WTC11 (cell line): ENCODE data around the gene IGFL4. TPM values are rescaled to one million over a fixed set of nuclear protein-coding genes. Genes with fewer than 3 reads are reported as not detected.

Experiments used
- ATAC-seq: fragments of 200-7000 bp; cut with Tn5 transposase; 2 replicates; pipeline ENCODE4 v1.10.0; 2021; ENCODE audit warnings: mild to moderate bottlenecking, moderate library complexity
- CTCF ChIA-PET: fragments of 300-600 bp; sonication (Branson Sonifier 250); formaldehyde crosslinking; loops from one replicate; lab custom pipeline; 2021; ENCODE audit warnings: antibody characterized with exemption; lab: Charles Lee
- POLR2A ChIA-PET: fragments of 350-600 bp; sonication (Branson Sonifier 250); formaldehyde crosslinking; loops from one replicate; lab custom pipeline; 2021; ENCODE audit warnings: antibody characterized with exemption; lab: Charles Lee
- DNase-seq: peaks from one replicate; pipeline ENCODE4 v3.0.0; 2021; ENCODE audit warnings: low spot score
- H3K27ac Mint-ChIP-seq: 2 replicates; pipeline ENCODE4 v1.8.0; 2021; ENCODE audit warnings: mixed read lengths
- H3K27me3 Mint-ChIP-seq: 2 replicates; pipeline ENCODE4 v1.8.0; 2021; ENCODE audit warnings: low read depth, mild to moderate bottlenecking, moderate library complexity, mixed read lengths
- H3K36me3 Mint-ChIP-seq: 2 replicates; pipeline ENCODE4 v1.8.0; 2021; ENCODE audit warnings: mixed read lengths
- H3K4me1 Mint-ChIP-seq: 2 replicates; pipeline ENCODE4 v1.8.0; 2022; ENCODE audit warnings: mixed read lengths
- H3K4me3 Mint-ChIP-seq: 2 replicates; pipeline ENCODE4 v1.8.0; 2021; ENCODE audit warnings: mild to moderate bottlenecking, moderate library complexity, mixed read lengths
- H3K9me3 Mint-ChIP-seq: 2 replicates; pipeline ENCODE4 v1.8.0; 2021; ENCODE audit warnings: mixed read lengths
- ARID4B ChIP-seq: sonication (generic); formaldehyde crosslinking; IDR thresholded peaks from 2 replicates; pipeline ENCODE4 v1.8.0; 2023; ENCODE audit warnings: missing genetic modification reagents, mild to moderate bottlenecking, borderline replicate concordance
- CREB1 ChIP-seq: sonication (generic); formaldehyde crosslinking; IDR thresholded peaks from 2 replicates; pipeline ENCODE4 v1.8.0; 2023; ENCODE audit warnings: mild to moderate bottlenecking, missing genetic modification reagents
- FOXK1 ChIP-seq: sonication (generic); formaldehyde crosslinking; IDR thresholded peaks from 2 replicates; pipeline ENCODE4 v1.8.0; 2022; ENCODE audit warnings: mild to moderate bottlenecking, moderate library complexity, missing genetic modification reagents
- FOXP1 ChIP-seq: sonication (generic); formaldehyde crosslinking; IDR thresholded peaks from 2 replicates; pipeline ENCODE4 v1.8.0; 2022; ENCODE audit warnings: missing genetic modification reagents, mild to moderate bottlenecking, moderate library complexity, borderline replicate concordance
- GTF2I ChIP-seq: fragments of 250-450 bp; sonication (Bioruptor Pico); conservative IDR thresholded peaks from 2 replicates; pipeline ENCODE4 v1.4.0; 2021; ENCODE audit warnings: mild to moderate bottlenecking
- HMGA2 ChIP-seq: fragments of 250-450 bp; sonication (Bioruptor Pico); IDR thresholded peaks from 2 replicates; pipeline ENCODE4 v1.4.0; 2021; ENCODE audit warnings: mild to moderate bottlenecking, moderate library complexity
- MXD4 ChIP-seq: fragments of 250-450 bp; sonication (Bioruptor Pico); IDR thresholded peaks from 2 replicates; pipeline ENCODE4 v1.8.0; 2021; ENCODE audit warnings: mild to moderate bottlenecking, moderate library complexity, borderline replicate concordance
- NR3C1 ChIP-seq: sonication (generic); formaldehyde crosslinking; conservative IDR thresholded peaks from 2 replicates; pipeline ENCODE4 v1.8.1; 2023; ENCODE audit warnings: low read depth, mild to moderate bottlenecking, missing genetic modification reagents
- OVOL2 ChIP-seq: fragments of 250-450 bp; sonication (Bioruptor Pico); IDR thresholded peaks from 2 replicates; pipeline ENCODE4 v1.9.0; 2021; ENCODE audit warnings: mild to moderate bottlenecking, borderline replicate concordance
- SOX15 ChIP-seq: fragments of 250-450 bp; sonication (Bioruptor Pico); IDR thresholded peaks from 2 replicates; pipeline ENCODE4 v1.9.0; 2021; ENCODE audit warnings: mild to moderate bottlenecking
- TP53 ChIP-seq: sonication (generic); formaldehyde crosslinking; IDR thresholded peaks from 2 replicates; pipeline ENCODE4 v1.8.1; 2023; ENCODE audit warnings: mild to moderate bottlenecking, missing genetic modification reagents
- ZNF232 ChIP-seq: sonication (generic); formaldehyde crosslinking; IDR thresholded peaks from 2 replicates; pipeline ENCODE4 v1.8.0; 2022; ENCODE audit warnings: mild to moderate bottlenecking, missing genetic modification reagents
- ZNF263 ChIP-seq: sonication (generic); formaldehyde crosslinking; IDR thresholded peaks from 2 replicates; pipeline ENCODE4 v1.8.1; 2022; ENCODE audit warnings: low read depth, mild to moderate bottlenecking, moderate library complexity, missing genetic modification reagents
- ZNF281 ChIP-seq: sonication (generic); formaldehyde crosslinking; IDR thresholded peaks from 2 replicates; pipeline ENCODE4 v1.8.0; 2023; ENCODE audit warnings: mild to moderate bottlenecking, missing genetic modification reagents
- total RNA-seq: library from RNA; stranded (reverse); gene quantifications from 3 replicates; pipeline ENCODE4 v1.2.3, GENCODE V29; 2021
- TF ChIP-seq, protein P1 (sequence below): fragments of 250-450 bp; sonication (Bioruptor Pico); IDR thresholded peaks from 2 replicates; pipeline ENCODE4 v1.8.0; 2021; ENCODE audit warnings: mild to moderate bottlenecking
- TF ChIP-seq, protein P2 (sequence below): sonication (generic); formaldehyde crosslinking; IDR thresholded peaks from 2 replicates; pipeline ENCODE4 v1.8.1; 2022; ENCODE audit warnings: low read depth, missing genetic modification reagents, borderline replicate concordance
- TF ChIP-seq, protein P3 (sequence below): sonication (generic); formaldehyde crosslinking; IDR thresholded peaks from 2 replicates; pipeline ENCODE4 v1.8.1; 2023; ENCODE audit warnings: mild to moderate bottlenecking, missing genetic modification reagents
- TF ChIP-seq, protein P4 (sequence below): sonication (generic); formaldehyde crosslinking; IDR thresholded peaks from 2 replicates; pipeline ENCODE4 v1.8.1; 2022; ENCODE audit warnings: mild to moderate bottlenecking, missing genetic modification reagents, moderate library complexity, borderline replicate concordance
- TF ChIP-seq, protein P5 (sequence below): sonication (generic); formaldehyde crosslinking; IDR thresholded peaks from 2 replicates; pipeline ENCODE4 v1.8.1; 2023; ENCODE audit warnings: mild to moderate bottlenecking, missing genetic modification reagents, borderline replicate concordance

Gene IGFL4
- total RNA-seq, 1 experiment from 2014 or later: 0.20 TPM

- TF ChIP-seq ZNF281 (CRISPR knock-in tag) (no peak), MXD4 (CRISPR knock-in tag) (no peak), FOXK1 (CRISPR knock-in tag) (no peak), NR3C1 (CRISPR knock-in tag) (no peak), ZNF263 (CRISPR knock-in tag) (no peak), HMGA2 (no peak), SOX15 (CRISPR knock-in tag) (no peak), GTF2I (CRISPR knock-in tag) (no peak)
- TF ChIP-seq, protein P1, sequence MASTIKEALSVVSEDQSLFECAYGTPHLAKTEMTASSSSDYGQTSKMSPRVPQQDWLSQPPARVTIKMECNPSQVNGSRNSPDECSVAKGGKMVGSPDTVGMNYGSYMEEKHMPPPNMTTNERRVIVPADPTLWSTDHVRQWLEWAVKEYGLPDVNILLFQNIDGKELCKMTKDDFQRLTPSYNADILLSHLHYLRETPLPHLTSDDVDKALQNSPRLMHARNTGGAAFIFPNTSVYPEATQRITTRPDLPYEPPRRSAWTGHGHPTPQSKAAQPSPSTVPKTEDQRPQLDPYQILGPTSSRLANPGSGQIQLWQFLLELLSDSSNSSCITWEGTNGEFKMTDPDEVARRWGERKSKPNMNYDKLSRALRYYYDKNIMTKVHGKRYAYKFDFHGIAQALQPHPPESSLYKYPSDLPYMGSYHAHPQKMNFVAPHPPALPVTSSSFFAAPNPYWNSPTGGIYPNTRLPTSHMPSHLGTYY (CRISPR knock-in tag): no peak
- TF ChIP-seq, protein P2, sequence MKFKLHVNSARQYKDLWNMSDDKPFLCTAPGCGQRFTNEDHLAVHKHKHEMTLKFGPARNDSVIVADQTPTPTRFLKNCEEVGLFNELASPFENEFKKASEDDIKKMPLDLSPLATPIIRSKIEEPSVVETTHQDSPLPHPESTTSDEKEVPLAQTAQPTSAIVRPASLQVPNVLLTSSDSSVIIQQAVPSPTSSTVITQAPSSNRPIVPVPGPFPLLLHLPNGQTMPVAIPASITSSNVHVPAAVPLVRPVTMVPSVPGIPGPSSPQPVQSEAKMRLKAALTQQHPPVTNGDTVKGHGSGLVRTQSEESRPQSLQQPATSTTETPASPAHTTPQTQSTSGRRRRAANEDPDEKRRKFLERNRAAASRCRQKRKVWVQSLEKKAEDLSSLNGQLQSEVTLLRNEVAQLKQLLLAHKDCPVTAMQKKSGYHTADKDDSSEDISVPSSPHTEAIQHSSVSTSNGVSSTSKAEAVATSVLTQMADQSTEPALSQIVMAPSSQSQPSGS (CRISPR knock-in tag): no peak
- TF ChIP-seq, protein P3, sequence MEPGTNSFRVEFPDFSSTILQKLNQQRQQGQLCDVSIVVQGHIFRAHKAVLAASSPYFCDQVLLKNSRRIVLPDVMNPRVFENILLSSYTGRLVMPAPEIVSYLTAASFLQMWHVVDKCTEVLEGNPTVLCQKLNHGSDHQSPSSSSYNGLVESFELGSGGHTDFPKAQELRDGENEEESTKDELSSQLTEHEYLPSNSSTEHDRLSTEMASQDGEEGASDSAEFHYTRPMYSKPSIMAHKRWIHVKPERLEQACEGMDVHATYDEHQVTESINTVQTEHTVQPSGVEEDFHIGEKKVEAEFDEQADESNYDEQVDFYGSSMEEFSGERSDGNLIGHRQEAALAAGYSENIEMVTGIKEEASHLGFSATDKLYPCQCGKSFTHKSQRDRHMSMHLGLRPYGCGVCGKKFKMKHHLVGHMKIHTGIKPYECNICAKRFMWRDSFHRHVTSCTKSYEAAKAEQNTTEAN (CRISPR knock-in tag): no peak
- TF ChIP-seq, all 79 proteins: peak for 0
Measured at GRCh38 chr19:46017874-46018675, 22.7 kb downstream of the IGFL4 start (continued).

DNA sequence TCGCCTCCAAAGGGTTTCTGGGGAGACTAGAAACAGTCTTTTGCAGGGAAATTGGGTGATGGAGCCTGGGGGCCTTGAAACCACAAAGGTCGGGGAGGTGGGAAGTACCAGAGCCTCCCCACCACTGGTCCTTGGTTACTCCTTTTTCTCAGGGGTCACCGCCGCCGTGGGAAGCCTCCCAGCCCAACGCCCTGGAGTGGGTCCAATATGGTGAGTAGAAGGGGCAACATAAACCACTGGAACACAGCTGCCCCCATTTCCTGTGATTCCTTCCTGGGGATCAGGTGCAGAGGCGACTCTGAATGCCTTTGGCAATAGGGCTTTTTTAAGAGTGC is 23.7 kb downstream of the IGFL4 start:
- no peaks in the 10 kb centered on the region for H3K36me3 Mint-ChIP-seq
- DNase-seq: no peak
- ChIA-PET CTCF (interaction anchor here (0.6 to 6.3 kb wide), 46 partner anchors 11 to 623 kb away, joined by 3 to 76 read pairs (median 5); partner anchors contain the start of genes CCDC61, FOXA3, IRF2BP1 and MYPOP), POLR2A (interaction anchor here (0.6 to 1.2 kb wide), 6 partner anchors 56 to 1168 kb away, joined by 3 to 7 read pairs (median 4); no protein-coding TSS in a partner anchor)
- H3K4me3 Mint-ChIP-seq: no peak overlapping the region
- H3K9me3 Mint-ChIP-seq: no peaks in the 10 kb centered on the region
- H3K27ac Mint-ChIP-seq: no peak overlapping the region
- no peak for ATAC-seq
- H3K4me1 Mint-ChIP-seq: peaks cover 26% of the 10 kb centered on the region
- peaks cover 31% of the 10 kb centered on the region for H3K27me3 Mint-ChIP-seq
- TF ChIP-seq TP53 (CRISPR knock-in tag) (no peak), OVOL2 (no peak), FOXP1 (CRISPR knock-in tag) (no peak), ZNF232 (CRISPR knock-in tag) (no peak), CREB1 (CRISPR knock-in tag) (no peak), ARID4B (CRISPR knock-in tag) (no peak), HMGA2 (no peak)
- TF ChIP-seq, protein P4, sequence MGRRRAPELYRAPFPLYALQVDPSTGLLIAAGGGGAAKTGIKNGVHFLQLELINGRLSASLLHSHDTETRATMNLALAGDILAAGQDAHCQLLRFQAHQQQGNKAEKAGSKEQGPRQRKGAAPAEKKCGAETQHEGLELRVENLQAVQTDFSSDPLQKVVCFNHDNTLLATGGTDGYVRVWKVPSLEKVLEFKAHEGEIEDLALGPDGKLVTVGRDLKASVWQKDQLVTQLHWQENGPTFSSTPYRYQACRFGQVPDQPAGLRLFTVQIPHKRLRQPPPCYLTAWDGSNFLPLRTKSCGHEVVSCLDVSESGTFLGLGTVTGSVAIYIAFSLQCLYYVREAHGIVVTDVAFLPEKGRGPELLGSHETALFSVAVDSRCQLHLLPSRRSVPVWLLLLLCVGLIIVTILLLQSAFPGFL (CRISPR knock-in tag): no peak
- TF ChIP-seq, protein P5, sequence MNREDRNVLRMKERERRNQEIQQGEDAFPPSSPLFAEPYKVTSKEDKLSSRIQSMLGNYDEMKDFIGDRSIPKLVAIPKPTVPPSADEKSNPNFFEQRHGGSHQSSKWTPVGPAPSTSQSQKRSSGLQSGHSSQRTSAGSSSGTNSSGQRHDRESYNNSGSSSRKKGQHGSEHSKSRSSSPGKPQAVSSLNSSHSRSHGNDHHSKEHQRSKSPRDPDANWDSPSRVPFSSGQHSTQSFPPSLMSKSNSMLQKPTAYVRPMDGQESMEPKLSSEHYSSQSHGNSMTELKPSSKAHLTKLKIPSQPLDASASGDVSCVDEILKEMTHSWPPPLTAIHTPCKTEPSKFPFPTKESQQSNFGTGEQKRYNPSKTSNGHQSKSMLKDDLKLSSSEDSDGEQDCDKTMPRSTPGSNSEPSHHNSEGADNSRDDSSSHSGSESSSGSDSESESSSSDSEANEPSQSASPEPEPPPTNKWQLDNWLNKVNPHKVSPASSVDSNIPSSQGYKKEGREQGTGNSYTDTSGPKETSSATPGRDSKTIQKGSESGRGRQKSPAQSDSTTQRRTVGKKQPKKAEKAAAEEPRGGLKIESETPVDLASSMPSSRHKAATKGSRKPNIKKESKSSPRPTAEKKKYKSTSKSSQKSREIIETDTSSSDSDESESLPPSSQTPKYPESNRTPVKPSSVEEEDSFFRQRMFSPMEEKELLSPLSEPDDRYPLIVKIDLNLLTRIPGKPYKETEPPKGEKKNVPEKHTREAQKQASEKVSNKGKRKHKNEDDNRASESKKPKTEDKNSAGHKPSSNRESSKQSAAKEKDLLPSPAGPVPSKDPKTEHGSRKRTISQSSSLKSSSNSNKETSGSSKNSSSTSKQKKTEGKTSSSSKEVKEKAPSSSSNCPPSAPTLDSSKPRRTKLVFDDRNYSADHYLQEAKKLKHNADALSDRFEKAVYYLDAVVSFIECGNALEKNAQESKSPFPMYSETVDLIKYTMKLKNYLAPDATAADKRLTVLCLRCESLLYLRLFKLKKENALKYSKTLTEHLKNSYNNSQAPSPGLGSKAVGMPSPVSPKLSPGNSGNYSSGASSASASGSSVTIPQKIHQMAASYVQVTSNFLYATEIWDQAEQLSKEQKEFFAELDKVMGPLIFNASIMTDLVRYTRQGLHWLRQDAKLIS: no peak
